Neuronal stem cell (in vitro differentiated cells): ENCODE results near the gene IGF1R.

Experiments
- DNase-seq: peaks from one replicate; pipeline ENCODE4 v3.0.0-alpha.2; 2013; ENCODE audit warnings: low spot score
- H2AFZ ChIP-seq: one replicate; pipeline ENCODE4 v1.6.1; 2013; ENCODE audit warnings: mild to moderate bottlenecking, low read length, inconsistent platforms
- H2AK5ac ChIP-seq: 2 replicates; pipeline ENCODE4 v1.6.1; 2013; ENCODE audit warnings: low read depth, mild to moderate bottlenecking, inconsistent platforms, low read length, moderate library complexity, mixed read lengths
- H2BK120ac ChIP-seq: 2 replicates; pipeline ENCODE4 v1.6.1; 2013; ENCODE audit warnings: low read depth, mild to moderate bottlenecking, inconsistent platforms, low read length, moderate library complexity, mixed read lengths
- H2BK12ac ChIP-seq: one replicate; pipeline ENCODE4 v1.6.1; 2013; ENCODE audit warnings: low read length, inconsistent platforms
- H2BK15ac ChIP-seq: 2 replicates; pipeline ENCODE4 v1.6.1; 2013; ENCODE audit warnings: mild to moderate bottlenecking, low read length, inconsistent platforms, mixed read lengths
- H2BK5ac ChIP-seq: one replicate; pipeline ENCODE4 v1.6.1; 2013; ENCODE audit warnings: inconsistent platforms, mild to moderate bottlenecking, low read length, moderate library complexity
- H3K14ac ChIP-seq: one replicate; pipeline ENCODE4 v1.6.1; 2013; ENCODE audit warnings: low read length, inconsistent platforms
- H3K18ac ChIP-seq: 2 replicates; pipeline ENCODE4 v1.6.1; 2013; ENCODE audit warnings: low read length, inconsistent platforms
- H3K23ac ChIP-seq: 2 replicates; pipeline ENCODE4 v1.6.1; 2013; ENCODE audit warnings: low read depth, mild to moderate bottlenecking, mixed read lengths, low read length, inconsistent platforms; ENCODE audit not compliant: poor library complexity
- H3K27ac ChIP-seq: replicated peaks from 3 replicates; pipeline ENCODE4 v1.5.1; 2013; ENCODE audit warnings: low read length, inconsistent platforms
- H3K27me3 ChIP-seq, 3 experiments: 2 replicates each; pipeline ENCODE4 v1.6.1; 2013; ENCODE audit warnings: low read length in 3 of 3, mild to moderate bottlenecking in 2 of 3, inconsistent platforms in 1 of 3, low read depth in 1 of 3, mixed read lengths in 1 of 3, moderate library complexity in 1 of 3; ENCODE audit not compliant: control insufficient read depth in 3 of 3, insufficient read depth in 3 of 3
- H3K36me3 ChIP-seq, 2 donors: replicated peaks in 1 of 2; 2 replicates each; pipeline ENCODE4 v1.6.1; 2013; ENCODE audit warnings: low read length in 2 of 2; ENCODE audit not compliant: control insufficient read depth in 2 of 2, insufficient read depth in 2 of 2
- H3K4ac ChIP-seq: 2 replicates; pipeline ENCODE4 v1.6.1; 2013; ENCODE audit warnings: inconsistent platforms, mild to moderate bottlenecking, low read length, moderate library complexity
- H3K4me1 ChIP-seq, 2 donors: 1 replicate in 1 of 2; 2 replicates in 1 of 2; pipeline ENCODE4 v1.6.1; 2013; ENCODE audit warnings: low read length in 2 of 2, low read depth in 1 of 2; ENCODE audit not compliant: control insufficient read depth in 2 of 2, insufficient read depth in 1 of 2
- H3K4me2 ChIP-seq: one replicate; pipeline ENCODE4 v1.6.1; 2013; ENCODE audit warnings: mild to moderate bottlenecking, low read length, inconsistent platforms; ENCODE audit not compliant: insufficient read depth, poor library complexity, severe bottlenecking
- H3K4me3 ChIP-seq, 2 donors: 2 replicates each; pipeline ENCODE4 v1.5.1; 2013; ENCODE audit warnings: low read length in 2 of 2, mild to moderate bottlenecking in 2 of 2, inconsistent platforms in 1 of 2, moderate library complexity in 1 of 2
- H3K79me1 ChIP-seq: one replicate; pipeline ENCODE4 v1.6.1; 2013; ENCODE audit warnings: low read depth, mild to moderate bottlenecking, inconsistent platforms, low read length, moderate library complexity
- H3K9ac ChIP-seq: one replicate; pipeline ENCODE4 v1.6.1; 2013; ENCODE audit warnings: mild to moderate bottlenecking, low read depth, low read length, inconsistent platforms; ENCODE audit not compliant: poor library complexity
- H3K9me3 ChIP-seq, 2 donors: replicated peaks in 1 of 2; 2 replicates each; pipeline versions ENCODE3 to v1.6.1; 2013; ENCODE audit warnings: low read length in 2 of 2, mild to moderate bottlenecking in 2 of 2, inconsistent platforms in 1 of 2, low read depth in 1 of 2, mixed read lengths in 1 of 2, moderate library complexity in 1 of 2; ENCODE audit not compliant: control insufficient read depth in 2 of 2, insufficient read depth in 1 of 2
- H4K8ac ChIP-seq: one replicate; pipeline ENCODE4 v1.6.1; 2013; ENCODE audit warnings: low read depth, mild to moderate bottlenecking, inconsistent platforms, low read length, moderate library complexity
- H4K91ac ChIP-seq: one replicate; pipeline ENCODE4 v1.6.1; 2013; ENCODE audit warnings: low read length, low read depth, mild to moderate bottlenecking, inconsistent platforms; ENCODE audit not compliant: poor library complexity
- WGBS, 2 donors: extraction: QIAGEN DNeasy Blood & Tissue Kit; methylation state at CpG; one replicate each; pipeline ENCODE4 v1.1.7; 2013; ENCODE audit warnings: missing lambda C conversion rate in 2 of 2, mixed read lengths in 1 of 2; ENCODE audit not compliant: insufficient read length in 2 of 2, insufficient replicate concordance in 1 of 2; ENCODE audit errors: extremely low coverage in 2 of 2; 5-methylcytosine and 5-hydroxymethylcytosine counted together

IGF1R gene

GRCh38 chr15:98881526-98882520 lies 233.5 kb downstream of the IGF1R start:
- H3K4me2 ChIP-seq = no peak overlapping the region
- H3K36me3 ChIP-seq = no peaks in the 10 kb centered on the region
- no peak overlapping the region for H2BK5ac ChIP-seq
- no peak overlapping the region for H3K4me3 ChIP-seq
- H2AFZ ChIP-seq = no peak overlapping the region
- H3K14ac ChIP-seq = no peak overlapping the region
- no peaks in the 10 kb centered on the region for H3K9me3 ChIP-seq
- no peak overlapping the region for H3K27ac ChIP-seq
- H3K79me1 ChIP-seq = peaks cover 2% of the 10 kb centered on the region
- H4K91ac ChIP-seq = no peak overlapping the region
- DNase-seq = no peak
- no CpG with 5 or more reads among the region's 14 CpGs for WGBS, 2 donors
- peaks cover 11 to 24% of the 10 kb centered on the region in 2 donors for H3K4me1 ChIP-seq
- H4K8ac ChIP-seq = no peak overlapping the region
- H2BK120ac ChIP-seq = no peak overlapping the region
- no peak overlapping the region for H2AK5ac ChIP-seq
- H2BK15ac ChIP-seq = no peak overlapping the region
- H2BK12ac ChIP-seq = no peak overlapping the region
- no peak overlapping the region for H3K4ac ChIP-seq
- no peak overlapping the region for H3K9ac ChIP-seq
- H3K18ac ChIP-seq = no peak overlapping the region
- H3K23ac ChIP-seq = no peak overlapping the region
- H3K27me3 ChIP-seq = no peaks in the 10 kb centered on the region

- no CpG with 5 or more reads among the region's 11 CpGs for WGBS, 2 donors
- H3K4me2 ChIP-seq = no peak overlapping the region
Measured at GRCh38 chr15:98883478-98883877, 235.1 kb downstream of the IGF1R start.

GRCh38 chr15:98884894-98885293 lies 236.6 kb downstream of the IGF1R start:
- no peak overlapping the region for H4K8ac ChIP-seq
- no peak overlapping the region for H2AK5ac ChIP-seq
- H2BK12ac ChIP-seq = no peak overlapping the region
- H3K79me1 ChIP-seq = peaks cover 7% of the 10 kb centered on the region
- no peak overlapping the region for H3K18ac ChIP-seq
- H3K27ac ChIP-seq = no peak overlapping the region
- H3K4ac ChIP-seq = no peak overlapping the region
- H3K27me3 ChIP-seq = no peaks in the 10 kb centered on the region
- no peak overlapping the region for H3K4me3 ChIP-seq
- H2BK120ac ChIP-seq = no peak overlapping the region
- no peak overlapping the region for H3K23ac ChIP-seq
- H2AFZ ChIP-seq = no peak overlapping the region
- no peaks in the 10 kb centered on the region for H3K36me3 ChIP-seq
- no peak overlapping the region for H2BK15ac ChIP-seq
- no peak for DNase-seq
- H3K4me2 ChIP-seq = no peak overlapping the region
- peaks cover 19 to 20% of the 10 kb centered on the region in 2 donors for H3K4me1 ChIP-seq
- no peaks in the 10 kb centered on the region for H3K9me3 ChIP-seq
- no CpG with 5 or more reads among the region's 3 CpGs for WGBS, 2 donors
- H4K91ac ChIP-seq = no peak overlapping the region
- H2BK5ac ChIP-seq = no peak overlapping the region
- H3K14ac ChIP-seq = no peak overlapping the region
- no peak overlapping the region for H3K9ac ChIP-seq

More at GRCh38 chr15:98883478-98883877, 235.1 kb downstream of the IGF1R start:
- H3K27me3 ChIP-seq = no peaks in the 10 kb centered on the region
- DNase-seq = no peak
- H2BK12ac ChIP-seq = no peak overlapping the region
- H3K9me3 ChIP-seq = no peaks in the 10 kb centered on the region
- H3K14ac ChIP-seq = no peak overlapping the region
- H4K8ac ChIP-seq = no peak overlapping the region
- H3K4ac ChIP-seq = no peak overlapping the region
- H2BK15ac ChIP-seq = no peak overlapping the region
- H4K91ac ChIP-seq = no peak overlapping the region
- no peak overlapping the region for H2BK120ac ChIP-seq
- peaks cover 5% of the 10 kb centered on the region for H3K79me1 ChIP-seq
- H2BK5ac ChIP-seq = no peak overlapping the region
- H3K23ac ChIP-seq = no peak overlapping the region
- no peak overlapping the region for H2AK5ac ChIP-seq
- no peak overlapping the region for H3K9ac ChIP-seq
- H3K4me3 ChIP-seq = no peak overlapping the region
- H3K27ac ChIP-seq = no peak overlapping the region
- no peak overlapping the region for H2AFZ ChIP-seq
- peaks cover 8 to 22% of the 10 kb centered on the region in 2 donors for H3K4me1 ChIP-seq
- H3K18ac ChIP-seq = no peak overlapping the region
- H3K36me3 ChIP-seq = no peaks in the 10 kb centered on the region

- no peak overlapping the region for H4K91ac ChIP-seq
- H2BK12ac ChIP-seq = no peak overlapping the region
- no peaks in the 10 kb centered on the region for H3K9me3 ChIP-seq
- no peak overlapping the region for H2BK120ac ChIP-seq
- no peak overlapping the region for H2BK15ac ChIP-seq
- H2AK5ac ChIP-seq = no peak overlapping the region
- H4K8ac ChIP-seq = no peak overlapping the region
- no peak overlapping the region for H2AFZ ChIP-seq
- H3K79me1 ChIP-seq = peaks cover 13% of the 10 kb centered on the region
- no CpG with 5 or more reads among the region's 8 CpGs for WGBS, 2 donors
- no peaks in the 10 kb centered on the region for H3K27me3 ChIP-seq
- peaks cover 17 to 25% of the 10 kb centered on the region in 2 donors for H3K4me1 ChIP-seq
- H3K9ac ChIP-seq = no peak overlapping the region
- H3K4me3 ChIP-seq = no peak overlapping the region
- H3K4me2 ChIP-seq = no peak overlapping the region
- H2BK5ac ChIP-seq = no peak overlapping the region
- peak overlapping the region; percentile 18 for H3K23ac ChIP-seq
- DNase-seq = no peak
- H3K14ac ChIP-seq = no peak overlapping the region
- H3K27ac ChIP-seq = no peak overlapping the region
- no peak overlapping the region for H3K18ac ChIP-seq
- peaks cover 0 to 18% of the 10 kb centered on the region in 2 donors for H3K36me3 ChIP-seq
- H3K4ac ChIP-seq = no peak overlapping the region
Measured at GRCh38 chr15:98887976-98888375, 239.6 kb downstream of the IGF1R start.
